Omental fat pad (tissue), 4 donors: ENCODE results near the gene CDIP1. TPM values are rescaled to one million over a fixed set of nuclear protein-coding genes. Genes with fewer than 3 reads are reported as not detected.

Experiments
- ATAC-seq: fragments of 150-250 bp; one replicate; pipeline ENCODE4 v1.9.1; 2016; ENCODE audit warnings: mild to moderate bottlenecking, moderate library complexity; ENCODE audit not compliant: low FRiP score
- DNase-seq: peaks from one replicate; pipeline ENCODE4 v3.0.0-alpha.2; 2019; ENCODE audit warnings: low spot score
- CTCF ChIP-seq, 3 donors: fragments of 450-650 bp; IDR thresholded peaks; one replicate each; pipeline ENCODE4 v1.5.1; 2016 to 2017; ENCODE audit warnings: antibody characterized with exemption in 3 of 3, mild to moderate bottlenecking in 3 of 3, moderate library complexity in 2 of 3
- total RNA-seq, 4 donors: library from RNA; depleted of rRNA; stranded (reverse); fragments of >200 nt; gene quantifications; one replicate each; pipeline ENCODE4 v1.1.0, GENCODE V29; 2016

Gene CDIP1
- total RNA-seq, 4 donors from 2014 or later: 12.7 to 18.8 (median 14.2) TPM

GRCh38 chr16:4524571-4524970 is 14.0 kb downstream of the CDIP1 start:
- no peak for TF ChIP-seq CTCF (IDR thresholded peaks at IDR 0.05)
- ATAC-seq (no peak), DNase-seq (no peak)

GRCh38 chr16:4523686-4524085 is 14.9 kb downstream of the CDIP1 start:
- DNase-seq (no peak), ATAC-seq (no peak)
- no peak for TF ChIP-seq CTCF (IDR thresholded peaks at IDR 0.05)

GRCh38 chr16:4522051-4522581 is 16.5 kb downstream of the CDIP1 start:
- no peak for ATAC-seq
- no peak for DNase-seq
- no peak for TF ChIP-seq CTCF (IDR thresholded peaks at IDR 0.05)

- no peak for ATAC-seq
- no peak for TF ChIP-seq CTCF (IDR thresholded peaks at IDR 0.05)
- no peak for DNase-seq
Observed at GRCh38 chr16:4520913-4521312, 17.7 kb downstream of the CDIP1 start.

- ATAC-seq (no peak), DNase-seq (no peak)
- no peak for TF ChIP-seq CTCF (IDR thresholded peaks at IDR 0.05)
Observed at GRCh38 chr16:4519274-4520058, 19.1 kb downstream of the CDIP1 start.

- DNase-seq (no peak), ATAC-seq (no peak)
- TF ChIP-seq CTCF (IDR thresholded peaks at IDR 0.05): no peak
Observed at GRCh38 chr16:4517812-4518680, 20.5 kb downstream of the CDIP1 start.
